GM21381 (cell line): Measurements from ENCODE around the gene SOBP.

Experiments used
- ATAC-seq: cut with Tn5 transposase; IDR thresholded peaks from one replicate; pipeline ENCODE4 v1.9.1; 2021; ENCODE audit warnings: mild to moderate bottlenecking, moderate library complexity; ENCODE audit not compliant: unreplicated experiment

Gene SOBP

GRCh38 chr6:107613651-107614379 lies 123.9 kb downstream of the SOBP start:
- ATAC-seq, result no peak

- no peak for ATAC-seq
Observed at GRCh38 chr6:107614828-107615227, 124.9 kb downstream of the SOBP start.

- ATAC-seq, result no peak
Observed at GRCh38 chr6:107616775-107617174, 126.9 kb downstream of the SOBP start.

GRCh38 chr6:107617341-107617932 lies 127.5 kb downstream of the SOBP start:
- ATAC-seq, result no peak

GRCh38 chr6:107618672-107619071 lies 128.8 kb downstream of the SOBP start:
- ATAC-seq, result peak; percentile 98

GRCh38 chr6:107620732-107621131 lies 130.8 kb downstream of the SOBP start:
- ATAC-seq, result no peak

GRCh38 chr6:107621229-107621937 lies 131.5 kb downstream of the SOBP start:
- no peak for ATAC-seq

- no peak for ATAC-seq
Observed at GRCh38 chr6:107622269-107622668, 132.4 kb downstream of the SOBP start.

- ATAC-seq, result no peak
Observed at GRCh38 chr6:107624050-107624449, 134.1 kb downstream of the SOBP start.

GRCh38 chr6:107624541-107624940 lies 134.6 kb downstream of the SOBP start:
- no peak for ATAC-seq

GRCh38 chr6:107625264-107625663 lies 135.3 kb downstream of the SOBP start:
- no peak for ATAC-seq

- no peak for ATAC-seq
Observed at GRCh38 chr6:107626645-107627044, 136.7 kb downstream of the SOBP start.

GRCh38 chr6:107627969-107628368 lies 138.1 kb downstream of the SOBP start:
- ATAC-seq, result no peak

- no peak for ATAC-seq
Observed at GRCh38 chr6:107628878-107629277, 139.0 kb downstream of the SOBP start.

GRCh38 chr6:107629548-107630129 lies 139.7 kb downstream of the SOBP start:
- no peak for ATAC-seq

- ATAC-seq, result no peak
Observed at GRCh38 chr6:107630348-107630977, 140.5 kb downstream of the SOBP start.

- no peak for ATAC-seq
Observed at GRCh38 chr6:107632381-107633136, 142.6 kb downstream of the SOBP start.

GRCh38 chr6:107633680-107634323 lies 143.9 kb downstream of the SOBP start:
- ATAC-seq, result no peak

GRCh38 chr6:107634324-107635056 lies 144.6 kb downstream of the SOBP start:
- no peak for ATAC-seq
